PC-3 (cell line): ENCODE data around the gene LAMC2. TPM values are rescaled to one million over a fixed set of nuclear protein-coding genes. Genes with fewer than 3 reads are reported as not detected.

Experiments used
- ATAC-seq: fragments of 200-7000 bp; cut with Tn5 transposase; 2 replicates; pipeline ENCODE4 v1.9.1; 2020; ENCODE audit warnings: mild to moderate bottlenecking, moderate library complexity
- BruUV-seq: library from RNA; stranded (reverse); fragments of 400-500 nt; replicated peaks from 2 replicates; lab custom pipeline; 2021; lab: Mats Ljungman, UMichigan
- CTCF ChIA-PET: fragments of 300-600 bp; sonication (Branson Sonifier 250); formaldehyde crosslinking; loops from one replicate; lab custom pipeline; 2022; ENCODE audit warnings: antibody characterized with exemption; lab: Charles Lee
- POLR2A ChIA-PET: fragments of 300-600 bp; sonication (Branson Sonifier 250); formaldehyde crosslinking; loops from one replicate; lab custom pipeline; 2022; ENCODE audit warnings: antibody characterized with exemption; ENCODE audit not compliant: unreplicated experiment; lab: Charles Lee
- DNase-seq: peaks from one replicate; pipeline ENCODE4 v3.0.0-alpha.2; 2015
- H2AFZ ChIP-seq: fragments of 300-600 bp; sonication (generic); 2 replicates; pipeline ENCODE4 v1.6.0; 2016; ENCODE audit warnings: antibody characterized with exemption, low read length
- H3F3A ChIP-seq: fragments of 300-600 bp; sonication (generic); one replicate; pipeline ENCODE4 v1.6.0; 2017; ENCODE audit warnings: antibody characterized with exemption, low read length, control low read depth, mild to moderate bottlenecking; ENCODE audit not compliant: unreplicated experiment
- H3K27ac ChIP-seq: fragments of 300-600 bp; sonication (generic); 2 replicates; pipeline ENCODE4 v1.5.1; 2016; ENCODE audit warnings: mild to moderate bottlenecking, low read length
- H3K27me3 ChIP-seq: fragments of 300-600 bp; sonication (generic); 2 replicates; pipeline ENCODE4 v1.6.1; 2016; ENCODE audit warnings: low read length, mixed read lengths
- H3K36me3 ChIP-seq: fragments of 300-600 bp; sonication (generic); 2 replicates; pipeline ENCODE4 v1.6.1; 2016; ENCODE audit warnings: low read depth, mixed run types, low read length, mixed read lengths
- H3K4me1 ChIP-seq: fragments of 300-600 bp; sonication (generic); 2 replicates; pipeline ENCODE4 v1.5.1; 2016; ENCODE audit warnings: low read length; ENCODE audit not compliant: insufficient read depth
- H3K4me2 ChIP-seq: fragments of 300-600 bp; sonication (generic); 2 replicates; pipeline ENCODE4 v1.6.0; 2016; ENCODE audit warnings: low read length
- H3K4me3 ChIP-seq: fragments of 300-600 bp; sonication (generic); 2 replicates; pipeline ENCODE4 v1.5.1; 2016; ENCODE audit warnings: mild to moderate bottlenecking, low read length, mixed read lengths
- H3K79me2 ChIP-seq: fragments of 300-600 bp; sonication (generic); 2 replicates; pipeline ENCODE4 v1.6.1; 2017; ENCODE audit warnings: low read length, mixed read lengths
- H3K9ac ChIP-seq: fragments of 300-600 bp; sonication (generic); 2 replicates; pipeline ENCODE4 v1.6.0; 2016; ENCODE audit warnings: mild to moderate bottlenecking, low read length
- H3K9me2 ChIP-seq: fragments of 300-600 bp; sonication (generic); replicated peaks from 2 replicates; pipeline ENCODE4 v1.6.1; 2016; ENCODE audit warnings: mixed run types, low read length, mixed read lengths
- H3K9me3 ChIP-seq: fragments of 300-600 bp; sonication (generic); 2 replicates; pipeline ENCODE4 v1.6.1; 2016; ENCODE audit warnings: low read length, mixed read lengths
- H4K20me1 ChIP-seq: fragments of 300-600 bp; sonication (generic); 2 replicates; pipeline ENCODE4 v1.6.1; 2016; ENCODE audit warnings: low read length, mixed read lengths
- EZH2 ChIP-seq: fragments of 300-600 bp; sonication (generic); IDR thresholded peaks from one replicate; pipeline ENCODE4 v1.6.1; 2017; ENCODE audit warnings: antibody characterized with exemption, mild to moderate bottlenecking, low read length; ENCODE audit not compliant: unreplicated experiment
- EZH2phosphoT487 ChIP-seq: fragments of 300-600 bp; sonication (generic); IDR thresholded peaks from 2 replicates; pipeline ENCODE4 v1.6.1; 2018; ENCODE audit warnings: mild to moderate bottlenecking, antibody characterized with exemption, low read length, borderline replicate concordance
- intact Hi-C: fragments of 100-400 bp; cut with micrococcal nuclease; formaldehyde crosslinking; loops from 2 replicates; pipeline ENCODE4 v1.9.0; 2023
- total RNA-seq: library from RNA; depleted of rRNA; stranded (reverse); fragments of >200 nt; gene quantifications from 2 replicates; pipeline ENCODE4 v1.2.3, GENCODE V29; 2014
- TF ChIP-seq, protein P1 (sequence below): fragments of 300-600 bp; sonication (generic); conservative IDR thresholded peaks from 2 replicates; pipeline ENCODE4 v1.5.1; 2017; ENCODE audit warnings: antibody characterized with exemption, low read depth, mild to moderate bottlenecking, low read length

The LAMC2 gene
- total RNA-seq, 1 experiment from 2014 or later = 105 TPM

DNA sequence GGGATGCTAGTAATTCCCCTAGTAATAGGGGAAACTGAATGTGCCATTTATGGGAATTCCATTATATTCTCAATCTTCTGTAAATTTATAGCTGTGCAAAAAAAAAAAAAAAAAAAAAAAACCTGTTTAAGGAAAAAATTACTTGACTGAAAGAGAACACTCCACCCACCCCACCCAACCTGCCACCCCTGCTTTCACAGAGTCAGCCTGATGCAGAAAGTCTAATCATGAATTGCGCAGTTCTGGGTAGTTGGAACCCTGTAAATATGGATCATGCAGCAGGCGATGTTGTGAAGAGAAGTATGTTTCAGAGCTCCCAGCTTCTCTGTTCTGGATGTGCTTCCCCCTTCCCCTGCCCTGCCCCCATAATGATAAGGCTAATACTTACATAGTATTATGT is 19.6 kb upstream of the LAMC2 start:
- Histone ChIP-seq H2AFZ (no peak overlapping the region), H3K9ac (no peak overlapping the region), H3K27me3 (no peaks in the 10 kb centered on the region), H4K20me1 (no peaks in the 10 kb centered on the region), H3F3A (peaks cover 13% of the 10 kb centered on the region), H3K4me3 (no peak overlapping the region), H3K27ac (no peak overlapping the region), H3K79me2 (no peaks in the 10 kb centered on the region), H3K4me1 (peaks cover 42% of the 10 kb centered on the region), H3K36me3 (no peaks in the 10 kb centered on the region), H3K9me3 (no peaks in the 10 kb centered on the region), H3K4me2 (no peak overlapping the region), H3K9me2 (no peaks in the 10 kb centered on the region)
- no TSS peak for BruUV-seq
- ATAC-seq (no peak), DNase-seq (no peak)
- POLR2A ChIA-PET = no interaction called here
- CTCF ChIA-PET = no interaction called here
- TF ChIP-seq EZH2phosphoT487 = no peak
- TF ChIP-seq, protein P1, sequence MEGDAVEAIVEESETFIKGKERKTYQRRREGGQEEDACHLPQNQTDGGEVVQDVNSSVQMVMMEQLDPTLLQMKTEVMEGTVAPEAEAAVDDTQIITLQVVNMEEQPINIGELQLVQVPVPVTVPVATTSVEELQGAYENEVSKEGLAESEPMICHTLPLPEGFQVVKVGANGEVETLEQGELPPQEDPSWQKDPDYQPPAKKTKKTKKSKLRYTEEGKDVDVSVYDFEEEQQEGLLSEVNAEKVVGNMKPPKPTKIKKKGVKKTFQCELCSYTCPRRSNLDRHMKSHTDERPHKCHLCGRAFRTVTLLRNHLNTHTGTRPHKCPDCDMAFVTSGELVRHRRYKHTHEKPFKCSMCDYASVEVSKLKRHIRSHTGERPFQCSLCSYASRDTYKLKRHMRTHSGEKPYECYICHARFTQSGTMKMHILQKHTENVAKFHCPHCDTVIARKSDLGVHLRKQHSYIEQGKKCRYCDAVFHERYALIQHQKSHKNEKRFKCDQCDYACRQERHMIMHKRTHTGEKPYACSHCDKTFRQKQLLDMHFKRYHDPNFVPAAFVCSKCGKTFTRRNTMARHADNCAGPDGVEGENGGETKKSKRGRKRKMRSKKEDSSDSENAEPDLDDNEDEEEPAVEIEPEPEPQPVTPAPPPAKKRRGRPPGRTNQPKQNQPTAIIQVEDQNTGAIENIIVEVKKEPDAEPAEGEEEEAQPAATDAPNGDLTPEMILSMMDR = no peak
- no peak for TF ChIP-seq EZH2
- intact Hi-C loops = no loop called here

DNA sequence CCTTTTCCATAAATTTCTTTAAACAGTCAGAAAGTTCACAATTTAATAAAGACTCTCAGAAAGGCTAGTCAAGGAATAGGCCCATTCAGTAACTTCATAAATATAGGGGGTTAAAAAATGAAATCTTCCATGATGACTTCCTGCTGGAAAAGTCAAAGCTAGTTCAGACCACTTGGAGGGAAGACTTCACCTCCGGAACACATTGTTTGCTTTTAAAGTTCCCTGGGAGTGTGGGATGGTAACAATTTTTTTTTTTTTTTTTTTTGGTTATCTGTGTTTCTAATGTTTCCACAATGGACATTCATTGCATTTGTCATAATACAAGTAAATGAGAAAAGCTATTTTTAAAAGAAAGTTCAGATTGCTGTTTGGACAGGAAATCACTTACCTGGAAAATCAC is 18.4 kb upstream of the LAMC2 start:
- TF ChIP-seq EZH2phosphoT487 = no peak
- TF ChIP-seq, protein P1 = no peak
- TF ChIP-seq EZH2 = no peak
- BruUV-seq = no TSS peak
- no peaks in the 10 kb centered on the region for H3K36me3 ChIP-seq
- DNase-seq (no peak), ATAC-seq (no peak)
- H3F3A ChIP-seq = peaks cover 8% of the 10 kb centered on the region
- H3K79me2 ChIP-seq = no peaks in the 10 kb centered on the region
- H3K9me3 ChIP-seq = no peaks in the 10 kb centered on the region
- no peaks in the 10 kb centered on the region for H3K9me2 ChIP-seq
- POLR2A ChIA-PET = interaction anchor here (0.5 kb wide), 1 partner anchor 304 kb away, joined by 4 read pairs; no protein-coding TSS in a partner anchor
- no peak overlapping the region for H3K9ac ChIP-seq
- no peak overlapping the region for H2AFZ ChIP-seq
- no peak overlapping the region for H3K4me3 ChIP-seq
- no peaks in the 10 kb centered on the region for H4K20me1 ChIP-seq
- intact Hi-C loops = no loop called here
- H3K27me3 ChIP-seq = no peaks in the 10 kb centered on the region
- H3K27ac ChIP-seq = no peak overlapping the region
- CTCF ChIA-PET = no interaction called here
- H3K4me1 ChIP-seq = peaks cover 29% of the 10 kb centered on the region
- no peak overlapping the region for H3K4me2 ChIP-seq

DNA sequence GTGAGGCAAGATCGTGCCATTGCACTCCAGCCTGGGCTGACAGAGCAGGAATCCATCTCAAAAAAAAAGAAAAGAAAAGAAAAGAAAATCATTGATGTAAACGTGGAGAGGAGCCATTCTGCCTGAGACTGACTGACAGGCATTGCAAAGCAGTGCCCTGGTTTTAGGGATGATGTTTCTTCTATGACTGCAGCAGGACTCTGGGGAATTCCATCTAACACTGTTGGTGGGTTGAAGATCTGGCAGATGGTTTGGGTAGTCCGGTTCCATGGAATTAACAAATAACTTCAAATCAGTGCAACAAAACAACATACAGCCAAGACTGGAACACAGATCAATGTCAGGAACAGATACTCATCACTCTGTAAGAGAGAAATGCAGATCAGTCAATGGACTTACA is 17.8 kb upstream of the LAMC2 start:
- no TSS peak for BruUV-seq

More for the DNA sequence above, 17.8 kb upstream of the LAMC2 start:
- H3K4me1 ChIP-seq = peaks cover 24% of the 10 kb centered on the region
- H3K9me3 ChIP-seq = no peaks in the 10 kb centered on the region
- TF ChIP-seq, protein P1 = no peak
- no peak for TF ChIP-seq EZH2phosphoT487
- TF ChIP-seq EZH2 = no peak
- POLR2A ChIA-PET = no interaction called here
- CTCF ChIA-PET = no interaction called here
- H2AFZ ChIP-seq = no peak overlapping the region
- no peaks in the 10 kb centered on the region for H3K36me3 ChIP-seq
- H3K27me3 ChIP-seq = no peaks in the 10 kb centered on the region
- no peak overlapping the region for H3K4me3 ChIP-seq
- H3K4me2 ChIP-seq = no peak overlapping the region
- no peak overlapping the region for H3K27ac ChIP-seq
- no peak overlapping the region for H3K9ac ChIP-seq
- DNase-seq = no peak
- no peaks in the 10 kb centered on the region for H3K79me2 ChIP-seq
- H3F3A ChIP-seq = peaks cover 8% of the 10 kb centered on the region
- no peak for ATAC-seq
- intact Hi-C loops = no loop called here
- no peaks in the 10 kb centered on the region for H4K20me1 ChIP-seq
- H3K9me2 ChIP-seq = no peaks in the 10 kb centered on the region
